HepG2 (cell line): Measurements from ENCODE around the gene PXYLP1. TPM values are rescaled to one million over a fixed set of nuclear protein-coding genes. Genes with fewer than 3 reads are reported as not detected.

ENCODE experiments used
- ARNT2 ChIP-seq: sonication (generic); formaldehyde crosslinking; IDR thresholded peaks from 2 replicates; pipeline ENCODE4 v1.8.0; 2022; ENCODE audit warnings: mild to moderate bottlenecking, low read depth, missing genetic modification reagents, moderate library complexity
- ATF7-NPFF ChIP-seq: sonication (generic); formaldehyde crosslinking; IDR thresholded peaks from 2 replicates; pipeline ENCODE4 v1.8.1; 2023; ENCODE audit warnings: mild to moderate bottlenecking, low read depth, missing genetic modification reagents, moderate library complexity
- BORCS8-MEF2B ChIP-seq: sonication (generic); formaldehyde crosslinking; IDR thresholded peaks from 2 replicates; pipeline ENCODE4 v1.8.0; 2022; ENCODE audit warnings: mild to moderate bottlenecking, missing genetic modification reagents
- ETV5 ChIP-seq: IDR thresholded peaks from 2 replicates; pipeline ENCODE4 v1.6.1; 2018; ENCODE audit warnings: missing biosample characterization, missing genetic modification reagents, inconsistent platforms, borderline replicate concordance
- GPBP1L1 ChIP-seq: sonication (generic); formaldehyde crosslinking; IDR thresholded peaks from 2 replicates; pipeline ENCODE4 v1.5.0; 2020; ENCODE audit warnings: mild to moderate bottlenecking, missing genetic modification reagents
- HBP1 ChIP-seq: IDR thresholded peaks from 2 replicates; pipeline ENCODE4 v1.6.1; 2016; ENCODE audit warnings: low read depth, control low read depth
- KDM5B ChIP-seq: sonication (generic); formaldehyde crosslinking; IDR thresholded peaks from 2 replicates; pipeline ENCODE4 v1.4.0; 2020; ENCODE audit warnings: missing genetic modification reagents, mild to moderate bottlenecking, borderline replicate concordance
- KMT2A ChIP-seq: sonication (generic); formaldehyde crosslinking; IDR thresholded peaks from 2 replicates; pipeline ENCODE4 v1.4.0; 2020; ENCODE audit warnings: missing genetic modification reagents
- MAFG ChIP-seq: sonication (generic); formaldehyde crosslinking; IDR thresholded peaks from 2 replicates; pipeline ENCODE4 v1.5.1; 2020; ENCODE audit warnings: mild to moderate bottlenecking, missing genetic modification reagents
- MED8 ChIP-seq: sonication (generic); formaldehyde crosslinking; IDR thresholded peaks from 2 replicates; pipeline ENCODE4 v1.8.1; 2023; ENCODE audit warnings: mild to moderate bottlenecking, missing genetic modification reagents; ENCODE audit not compliant: insufficient replicate concordance
- MYC ChIP-seq: sonication (generic); formaldehyde crosslinking; IDR thresholded peaks from 2 replicates; pipeline ENCODE4 v1.9.0; 2021; ENCODE audit warnings: missing genetic modification reagents, borderline replicate concordance
- REPIN1 ChIP-seq: sonication (generic); formaldehyde crosslinking; IDR thresholded peaks from 2 replicates; pipeline ENCODE4 v1.8.0; 2022; ENCODE audit warnings: missing genetic modification reagents, low read depth, mild to moderate bottlenecking, borderline replicate concordance
- RFXAP ChIP-seq: sonication (generic); formaldehyde crosslinking; IDR thresholded peaks from 2 replicates; pipeline ENCODE4 v1.4.0; 2020; ENCODE audit warnings: missing genetic modification reagents, borderline replicate concordance
- SNAPC4 ChIP-seq: sonication (generic); formaldehyde crosslinking; IDR thresholded peaks from 2 replicates; pipeline ENCODE4 v1.4.0; 2020; ENCODE audit warnings: mild to moderate bottlenecking, missing genetic modification reagents
- ZNF138 ChIP-seq: sonication (generic); formaldehyde crosslinking; IDR thresholded peaks from 2 replicates; pipeline ENCODE4 v1.5.0; 2020; ENCODE audit warnings: mild to moderate bottlenecking, low read depth, missing genetic modification reagents
- ZNF556 ChIP-seq: sonication (generic); formaldehyde crosslinking; IDR thresholded peaks from 2 replicates; pipeline ENCODE4 v1.4.0; 2020; ENCODE audit warnings: mild to moderate bottlenecking, missing genetic modification reagents, borderline replicate concordance
- ZNF564 ChIP-seq: sonication (generic); formaldehyde crosslinking; IDR thresholded peaks from 2 replicates; pipeline ENCODE4 v1.8.1; 2023; ENCODE audit warnings: mild to moderate bottlenecking, missing genetic modification reagents
- ZNF567 ChIP-seq: sonication (generic); formaldehyde crosslinking; IDR thresholded peaks from 2 replicates; pipeline ENCODE4 v1.8.1; 2023; ENCODE audit warnings: mild to moderate bottlenecking, missing genetic modification reagents, borderline replicate concordance
- polyA plus RNA-seq, 8 experiments: library from polyadenylated mRNA; depleted of rRNA in 3 of 8; stranded (reverse) in 7 of 8; unstranded in 1 of 8; fragments of >200 nt; fragmentation: Illumina TruSeq in 4 of 8; extraction: Trizol in 4 of 8; gene quantifications; 2 replicates each; pipeline versions ENCODE4 v1.2.1 to v1.2.3, GENCODE V29; 2011 to 2016; ENCODE audit warnings: low read depth in 4 of 8, missing spikeins in 1 of 8, mixed read lengths in 1 of 8; ENCODE audit not compliant: insufficient read depth in 1 of 8
- total RNA-seq, 5 experiments: library from RNA; depleted of rRNA; stranded (reverse); fragments of >200 nt; fragmentation: Illumina TruSeq; extraction: Trizol; gene quantifications; 2 replicates each; pipeline ENCODE4 v1.2.3, GENCODE V29; 2016; ENCODE audit warnings: low read depth in 1 of 5

PXYLP1 gene
- total and polyA plus RNA-seq, 2 of the 13 experiments (the other 11 are each of a cell fraction or from before 2014, with no cell fraction given) = 4.9 to 8.1 TPM

GRCh38 chr3:141231101-141231951, at the start of gene PXYLP1 (continued):
- peak; percentile 31; the same call in 1 of the 2 replicates for TF ChIP-seq ZNF567
- peak; percentile 50; the same call in 1 of the 2 replicates for TF ChIP-seq ARNT2
- peak; percentile 65; the same call in 1 of the 2 replicates for TF ChIP-seq MYC (CRISPR knock-in tag)
- TF ChIP-seq ZNF564 = peak; percentile 17; the same call in 1 of the 2 replicates
- TF ChIP-seq RFXAP = 0 out of 2 replicates have a peak, but pooled peaks have one; percentile 31
- TF ChIP-seq MAFG (CRISPR knock-in tag) = no peak
- TF ChIP-seq MED8 (CRISPR knock-in tag) = peak; percentile 27
- 0 out of 2 replicates have a peak, but pooled peaks have one; percentile 77 for TF ChIP-seq ZNF138 (CRISPR knock-in tag)
- no peak for TF ChIP-seq SNAPC4 (CRISPR knock-in tag)
- TF ChIP-seq ATF7-NPFF (CRISPR knock-in tag) = no peak; the same call in 1 of the 2 replicates
- TF ChIP-seq HBP1 (CRISPR knock-in tag) = 0 out of 2 replicates have a peak, but pooled peaks have one; percentile 56
- peak; percentile 23; the same call in 1 of the 2 replicates for TF ChIP-seq ZNF556 (CRISPR knock-in tag)
- TF ChIP-seq REPIN1 (CRISPR knock-in tag) = 0 out of 2 replicates have a peak, but pooled peaks have one; percentile 21
- no peak for TF ChIP-seq GPBP1L1 (CRISPR knock-in tag)
- TF ChIP-seq KDM5B (CRISPR knock-in tag) = peak; percentile 57; the same call in 1 of the 2 replicates
- TF ChIP-seq ETV5 = peak; percentile 33; the same call in 1 of the 2 replicates
- TF ChIP-seq BORCS8-MEF2B (CRISPR knock-in tag) = peak; percentile 32; the same call in 1 of the 2 replicates
- 0 out of 2 replicates have a peak, but pooled peaks have one; percentile 48 for TF ChIP-seq KMT2A
